ENCODE measurements around the gene MLLT10.
A peak's percentile ranks its signal among the peaks of the same experiment; 100 is the strongest.

MLLT10 gene

GRCh38 chr10:21496343-21497176, 37.5 kb upstream of the MLLT10 start:
- no peaks in the 10 kb centered on the region for H3K9me3 Mint-ChIP-seq
- peak; percentile 39 for DNase-seq (ENCODE audit: low spot score)
- H3K27me3 Mint-ChIP-seq (ENCODE audit: low read depth): peaks cover 69% of the 10 kb centered on the region
- H3K4me1 Mint-ChIP-seq (ENCODE audit: low read depth): peaks cover 19% of the 10 kb centered on the region
- no peak overlapping the region for H3K27ac Mint-ChIP-seq
- no peaks in the 10 kb centered on the region for H3K36me3 Mint-ChIP-seq (ENCODE audit: low read depth)
- peak overlapping the region; percentile 80 for H3K4me3 Mint-ChIP-seq

DNA sequence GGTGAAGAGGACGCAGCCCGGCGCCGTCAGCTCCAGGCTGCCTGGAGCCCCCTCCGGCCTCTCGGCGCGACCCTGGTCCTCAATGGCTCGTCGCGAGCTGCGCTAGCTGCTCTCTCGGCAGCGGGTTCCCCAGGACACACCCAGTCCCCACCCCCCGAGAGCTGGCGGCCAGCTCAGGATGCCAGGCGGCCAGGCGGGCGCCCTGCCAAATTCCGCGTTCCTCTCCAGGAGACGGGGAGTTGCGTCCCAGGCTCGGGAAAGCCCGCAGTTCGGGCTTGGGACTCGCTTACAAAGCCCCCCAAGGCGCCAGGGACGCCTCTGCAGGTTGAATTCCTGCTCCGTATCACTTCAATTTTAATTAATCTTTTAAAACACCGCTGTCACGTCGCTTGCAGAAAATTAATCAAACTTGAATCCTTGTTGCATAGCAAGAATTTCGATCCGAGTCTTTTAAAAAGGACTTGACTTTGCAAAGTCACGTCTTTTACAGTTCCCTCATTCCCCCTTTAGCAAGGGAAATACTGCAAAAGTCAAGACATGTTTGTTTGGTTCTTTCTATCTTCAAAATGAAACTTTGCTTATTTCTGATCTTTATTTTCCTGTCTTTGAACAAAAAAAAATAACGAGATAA, 36.7 kb upstream of the MLLT10 start:
- Mint-ChIP-seq H3K27ac (no peak overlapping the region), H3K4me3 (peak overlapping the region; percentile 72), H3K9me3 (no peaks in the 10 kb centered on the region), H3K4me1 (ENCODE audit: low read depth) (peaks cover 19% of the 10 kb centered on the region), H3K27me3 (ENCODE audit: low read depth) (peaks cover 70% of the 10 kb centered on the region), H3K36me3 (ENCODE audit: low read depth) (no peaks in the 10 kb centered on the region)
- no peak for DNase-seq (ENCODE audit: low spot score)

- DNase-seq (ENCODE audit: low spot score): no peak
- no peaks in the 10 kb centered on the region for H3K9me3 Mint-ChIP-seq
- H3K4me3 Mint-ChIP-seq: peak overlapping the region; percentile 72
- H3K4me1 Mint-ChIP-seq (ENCODE audit: low read depth): peaks cover 19% of the 10 kb centered on the region
- H3K36me3 Mint-ChIP-seq (ENCODE audit: low read depth): no peaks in the 10 kb centered on the region
- H3K27ac Mint-ChIP-seq: no peak overlapping the region
- peaks cover 69% of the 10 kb centered on the region for H3K27me3 Mint-ChIP-seq (ENCODE audit: low read depth)
Measured at GRCh38 chr10:21498377-21498776, 35.7 kb upstream of the MLLT10 start.

DNA sequence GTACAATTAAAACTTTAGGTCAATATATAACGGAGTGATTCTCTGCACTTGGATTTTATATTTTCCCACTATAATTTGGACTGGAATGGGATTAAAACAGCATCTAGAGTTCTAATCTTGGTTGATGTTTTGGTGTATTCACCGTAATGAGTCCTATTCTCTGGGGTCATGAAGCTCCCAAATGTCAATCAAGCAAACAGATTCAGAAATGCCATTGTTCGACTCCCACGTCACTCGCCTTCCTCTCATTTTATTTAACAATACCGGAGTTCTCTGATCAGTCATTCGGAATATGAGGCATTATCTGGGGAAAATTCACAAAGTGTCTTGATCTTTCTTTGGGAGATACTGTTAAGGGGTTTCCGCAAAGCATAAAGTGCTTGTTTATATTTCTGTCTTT, 35.0 kb upstream of the MLLT10 start:
- H3K27me3 Mint-ChIP-seq (ENCODE audit: low read depth): peaks cover 69% of the 10 kb centered on the region

GRCh38 chr10:21499701-21500577, 34.1 kb upstream of the MLLT10 start:
- Mint-ChIP-seq H3K4me3 (no peak overlapping the region), H3K36me3 (ENCODE audit: low read depth) (no peaks in the 10 kb centered on the region), H3K27me3 (ENCODE audit: low read depth) (peaks cover 71% of the 10 kb centered on the region), H3K4me1 (ENCODE audit: low read depth) (peaks cover 13% of the 10 kb centered on the region), H3K27ac (no peak overlapping the region), H3K9me3 (no peaks in the 10 kb centered on the region)
- DNase-seq (ENCODE audit: low spot score): no peak

More for the DNA sequence above, 35.0 kb upstream of the MLLT10 start:
- H3K27ac Mint-ChIP-seq: no peak overlapping the region
- no peaks in the 10 kb centered on the region for H3K9me3 Mint-ChIP-seq
- no peak overlapping the region for H3K4me3 Mint-ChIP-seq
- no peak for DNase-seq (ENCODE audit: low spot score)
- H3K36me3 Mint-ChIP-seq (ENCODE audit: low read depth): no peaks in the 10 kb centered on the region
- peaks cover 18% of the 10 kb centered on the region for H3K4me1 Mint-ChIP-seq (ENCODE audit: low read depth)

DNA sequence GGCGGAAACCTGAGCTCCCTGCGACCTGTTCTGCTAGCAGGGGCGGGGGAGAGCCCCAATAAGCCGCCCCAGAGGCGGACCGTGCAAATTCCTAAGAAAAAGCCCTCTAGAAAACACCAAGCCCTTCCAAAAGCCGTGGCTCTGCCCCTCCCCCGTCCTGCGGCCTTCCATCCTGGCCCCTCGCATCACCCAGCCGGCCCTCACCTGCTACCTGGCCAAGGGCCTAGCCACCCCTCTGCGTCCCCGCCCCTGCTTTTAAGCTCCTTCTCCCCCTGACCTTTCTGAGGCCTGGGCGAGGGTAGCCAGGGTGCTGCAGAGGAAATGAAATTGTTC, 33.5 kb upstream of the MLLT10 start:
- Mint-ChIP-seq H3K36me3 (ENCODE audit: low read depth) (no peaks in the 10 kb centered on the region), H3K27me3 (ENCODE audit: low read depth) (peaks cover 71% of the 10 kb centered on the region), H3K4me3 (no peak overlapping the region), H3K4me1 (ENCODE audit: low read depth) (peaks cover 8% of the 10 kb centered on the region), H3K9me3 (no peaks in the 10 kb centered on the region), H3K27ac (no peak overlapping the region)
- DNase-seq (ENCODE audit: low spot score): no peak

DNA sequence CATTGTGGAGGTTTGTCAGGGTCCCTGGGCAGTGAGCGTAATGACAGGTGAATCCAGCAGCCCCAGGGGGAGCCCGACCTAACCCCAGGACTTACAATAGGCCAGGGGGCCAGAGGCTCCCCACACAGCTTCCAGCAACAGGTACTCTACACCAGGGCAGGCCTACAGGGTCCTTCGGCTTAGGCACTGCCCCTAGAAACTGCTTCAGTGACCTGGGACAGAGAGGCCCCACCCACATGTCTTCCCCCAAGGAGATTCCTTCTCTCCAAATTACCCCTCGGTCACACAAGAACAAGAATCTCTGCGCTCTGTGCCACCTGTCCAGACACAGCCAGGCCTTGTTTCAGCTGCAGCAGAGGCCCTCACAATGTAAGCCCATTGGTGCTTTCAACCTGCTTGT, 32.9 kb upstream of the MLLT10 start:
- DNase-seq (ENCODE audit: low spot score): no peak
- Mint-ChIP-seq H3K4me3 (no peak overlapping the region), H3K4me1 (ENCODE audit: low read depth) (peaks cover 7% of the 10 kb centered on the region), H3K36me3 (ENCODE audit: low read depth) (no peaks in the 10 kb centered on the region), H3K27ac (no peak overlapping the region), H3K27me3 (ENCODE audit: low read depth) (peaks cover 75% of the 10 kb centered on the region), H3K9me3 (no peaks in the 10 kb centered on the region)

GRCh38 chr10:21501731-21502347, 32.2 kb upstream of the MLLT10 start:
- Mint-ChIP-seq H3K4me3 (no peak overlapping the region), H3K27ac (no peak overlapping the region), H3K4me1 (ENCODE audit: low read depth) (peaks cover 6% of the 10 kb centered on the region), H3K27me3 (ENCODE audit: low read depth) (peaks cover 83% of the 10 kb centered on the region), H3K36me3 (ENCODE audit: low read depth) (no peaks in the 10 kb centered on the region), H3K9me3 (no peaks in the 10 kb centered on the region)
- no peak for DNase-seq (ENCODE audit: low spot score)

DNA sequence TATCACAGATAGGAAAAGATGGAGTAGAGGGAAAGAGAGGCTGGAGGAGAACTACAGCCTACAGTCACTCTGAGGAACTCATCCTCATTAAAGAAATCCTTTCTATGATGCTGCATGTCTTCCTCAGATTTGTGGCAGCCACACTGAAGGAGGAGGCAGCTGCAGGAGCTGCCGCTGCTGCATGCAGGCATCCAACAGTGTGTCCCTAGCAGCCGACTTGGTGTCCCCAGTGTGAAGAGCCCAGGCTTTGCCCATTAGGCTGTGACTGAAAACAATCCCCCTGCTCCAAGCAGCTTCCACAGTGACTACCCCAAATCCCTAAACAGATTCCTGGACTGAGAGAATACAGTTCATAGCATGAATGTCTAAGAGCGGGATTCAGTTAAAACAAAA, 31.7 kb upstream of the MLLT10 start:
- peaks cover 6% of the 10 kb centered on the region for H3K4me1 Mint-ChIP-seq (ENCODE audit: low read depth)
- no peaks in the 10 kb centered on the region for H3K36me3 Mint-ChIP-seq (ENCODE audit: low read depth)
- DNase-seq (ENCODE audit: low spot score): no peak
- peaks cover 86% of the 10 kb centered on the region for H3K27me3 Mint-ChIP-seq (ENCODE audit: low read depth)
- no peak overlapping the region for H3K27ac Mint-ChIP-seq
- no peak overlapping the region for H3K4me3 Mint-ChIP-seq
- H3K9me3 Mint-ChIP-seq: no peaks in the 10 kb centered on the region

DNA sequence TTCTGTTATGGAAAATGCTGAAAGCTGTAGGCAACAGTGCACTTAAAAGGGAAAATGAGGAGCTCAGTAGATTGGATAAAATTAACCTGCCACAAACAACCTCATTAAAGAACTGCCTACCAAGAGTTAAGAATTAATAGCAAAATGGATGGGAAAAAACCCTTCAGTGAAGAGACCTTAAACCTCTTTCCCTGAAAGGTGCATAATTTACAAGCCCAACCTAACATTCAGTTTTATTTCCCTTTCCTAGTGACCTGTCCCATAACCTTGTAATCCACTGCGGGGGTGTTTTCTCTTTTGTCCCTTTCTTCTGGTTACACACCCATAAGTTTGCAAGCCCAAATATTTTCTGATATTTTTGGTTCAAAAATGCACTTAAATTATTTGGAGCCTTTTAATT, 30.5 kb upstream of the MLLT10 start:
- H3K27me3 Mint-ChIP-seq (ENCODE audit: low read depth): peaks cover 85% of the 10 kb centered on the region
- H3K36me3 Mint-ChIP-seq (ENCODE audit: low read depth): no peaks in the 10 kb centered on the region
- DNase-seq (ENCODE audit: low spot score): no peak
- no peaks in the 10 kb centered on the region for H3K4me1 Mint-ChIP-seq (ENCODE audit: low read depth)
- H3K27ac Mint-ChIP-seq: no peak overlapping the region
- no peak overlapping the region for H3K4me3 Mint-ChIP-seq
- no peaks in the 10 kb centered on the region for H3K9me3 Mint-ChIP-seq

DNA sequence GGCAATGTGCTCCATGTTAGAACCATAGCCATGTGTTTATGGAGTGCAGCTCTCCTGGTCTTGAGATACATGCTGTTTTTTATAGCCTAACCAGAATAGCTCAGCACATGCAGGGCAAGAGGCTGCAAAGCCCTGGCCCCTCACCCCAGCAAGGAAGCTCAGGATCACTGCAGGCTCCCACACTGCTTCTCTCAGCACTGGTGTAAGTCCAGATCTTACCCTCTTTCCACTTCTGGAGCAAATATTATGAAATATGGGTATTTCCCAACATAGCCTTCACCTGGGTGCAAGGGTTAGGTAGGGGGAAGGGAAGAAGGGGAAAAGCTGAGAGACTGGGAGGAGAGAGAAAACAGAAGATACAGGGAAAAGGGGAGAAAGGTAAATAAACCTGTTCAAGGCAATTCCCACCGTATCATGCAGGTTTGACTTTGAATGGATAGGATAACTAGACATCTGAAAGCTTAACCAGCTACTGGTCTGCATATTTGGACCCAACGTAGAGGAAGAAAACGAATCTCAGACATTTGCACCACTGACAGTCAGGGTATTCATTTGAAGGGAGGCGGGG, 28.2 kb upstream of the MLLT10 start:
- Mint-ChIP-seq H3K9me3 (no peaks in the 10 kb centered on the region), H3K4me1 (ENCODE audit: low read depth) (no peaks in the 10 kb centered on the region), H3K27ac (no peak overlapping the region), H3K27me3 (ENCODE audit: low read depth) (peaks cover 76% of the 10 kb centered on the region), H3K36me3 (ENCODE audit: low read depth) (no peaks in the 10 kb centered on the region), H3K4me3 (no peak overlapping the region)
- no peak for DNase-seq (ENCODE audit: low spot score)

DNA sequence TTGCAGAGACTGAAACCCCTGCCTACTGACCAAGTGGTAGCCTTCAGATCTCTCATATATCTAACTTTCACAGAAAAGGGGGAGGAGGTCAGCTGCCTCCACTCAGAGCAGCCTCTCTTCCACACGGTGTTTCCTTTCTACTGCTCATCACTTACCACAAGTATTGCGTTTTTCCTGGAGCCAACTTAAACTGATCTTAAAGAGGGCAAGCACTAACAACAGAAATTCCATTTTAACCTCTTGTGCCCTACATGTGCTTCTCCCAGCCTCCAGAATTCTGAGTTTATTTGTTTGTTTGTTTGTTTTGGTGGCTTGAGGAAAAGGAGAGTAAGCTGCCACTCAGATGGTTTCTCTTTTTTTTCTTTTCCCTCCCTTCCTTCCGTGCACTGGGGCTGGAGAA, 27.7 kb upstream of the MLLT10 start:
- no peak for DNase-seq (ENCODE audit: low spot score)
- Mint-ChIP-seq H3K9me3 (no peaks in the 10 kb centered on the region), H3K27me3 (ENCODE audit: low read depth) (peaks cover 76% of the 10 kb centered on the region), H3K4me3 (no peak overlapping the region), H3K4me1 (ENCODE audit: low read depth) (no peaks in the 10 kb centered on the region), H3K36me3 (ENCODE audit: low read depth) (peaks cover 2% of the 10 kb centered on the region), H3K27ac (no peak overlapping the region)

DNA sequence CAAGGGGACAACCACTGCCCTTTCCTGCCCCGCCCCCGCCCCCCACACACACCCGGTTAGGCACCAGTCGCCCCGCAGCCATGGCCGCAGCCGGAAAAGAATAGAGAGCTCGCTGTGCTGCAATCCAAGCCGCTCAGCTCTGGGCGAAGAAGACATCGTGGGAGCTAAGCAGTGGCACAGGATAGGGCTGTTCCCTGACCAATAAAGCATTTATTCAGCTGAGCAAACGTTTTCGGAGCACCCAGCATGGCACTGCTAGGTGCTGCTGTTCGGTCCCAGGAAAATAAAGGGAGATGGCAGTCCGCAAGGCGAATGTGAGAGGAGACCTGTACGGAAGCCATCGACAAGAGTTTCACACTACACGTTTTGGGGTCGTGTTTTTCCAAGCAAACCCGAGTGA, 26.9 kb upstream of the MLLT10 start:
- Mint-ChIP-seq H3K27ac (no peak overlapping the region), H3K4me3 (no peak overlapping the region), H3K27me3 (ENCODE audit: low read depth) (peaks cover 78% of the 10 kb centered on the region), H3K36me3 (ENCODE audit: low read depth) (peaks cover 2% of the 10 kb centered on the region), H3K9me3 (no peaks in the 10 kb centered on the region), H3K4me1 (ENCODE audit: low read depth) (no peaks in the 10 kb centered on the region)
- DNase-seq (ENCODE audit: low spot score): no peak

All from T-helper 2 cell treated with Interferon-gamma antibody and Interleukin-4, amounts not matched to agents 5 μg/mL and 100 μg/mL, for 36 hours (primary cell).